ENCODE data around the gene PKNOX2.

DNA sequence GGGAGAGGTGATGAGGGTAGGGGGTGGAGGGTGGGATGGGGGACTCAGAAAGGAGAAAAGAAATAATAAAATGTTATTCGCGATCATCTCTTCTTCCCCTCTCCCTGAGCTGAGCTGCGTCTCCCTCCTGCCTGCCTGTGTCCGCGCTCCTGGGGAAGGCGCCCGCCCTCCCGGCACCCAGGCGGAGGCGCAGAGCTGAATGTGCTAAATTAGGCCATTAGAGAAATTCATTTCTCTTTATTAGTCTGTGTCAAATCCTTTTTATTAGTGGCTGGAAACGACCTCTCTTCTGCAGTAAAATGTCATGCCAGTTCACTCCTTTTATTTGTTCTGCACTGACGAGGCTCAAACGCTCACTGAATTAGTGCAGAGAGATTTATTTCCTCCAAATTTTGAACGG, 215.4 kb downstream of the PKNOX2 start:
- TF ChIP-seq, protein P1, sequence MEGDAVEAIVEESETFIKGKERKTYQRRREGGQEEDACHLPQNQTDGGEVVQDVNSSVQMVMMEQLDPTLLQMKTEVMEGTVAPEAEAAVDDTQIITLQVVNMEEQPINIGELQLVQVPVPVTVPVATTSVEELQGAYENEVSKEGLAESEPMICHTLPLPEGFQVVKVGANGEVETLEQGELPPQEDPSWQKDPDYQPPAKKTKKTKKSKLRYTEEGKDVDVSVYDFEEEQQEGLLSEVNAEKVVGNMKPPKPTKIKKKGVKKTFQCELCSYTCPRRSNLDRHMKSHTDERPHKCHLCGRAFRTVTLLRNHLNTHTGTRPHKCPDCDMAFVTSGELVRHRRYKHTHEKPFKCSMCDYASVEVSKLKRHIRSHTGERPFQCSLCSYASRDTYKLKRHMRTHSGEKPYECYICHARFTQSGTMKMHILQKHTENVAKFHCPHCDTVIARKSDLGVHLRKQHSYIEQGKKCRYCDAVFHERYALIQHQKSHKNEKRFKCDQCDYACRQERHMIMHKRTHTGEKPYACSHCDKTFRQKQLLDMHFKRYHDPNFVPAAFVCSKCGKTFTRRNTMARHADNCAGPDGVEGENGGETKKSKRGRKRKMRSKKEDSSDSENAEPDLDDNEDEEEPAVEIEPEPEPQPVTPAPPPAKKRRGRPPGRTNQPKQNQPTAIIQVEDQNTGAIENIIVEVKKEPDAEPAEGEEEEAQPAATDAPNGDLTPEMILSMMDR (IDR thresholded peaks at IDR 0.05; ENCODE audit: borderline replicate concordance, extremely low read depth, low read length, poor library complexity, severe bottlenecking): no peak
- TF ChIP-seq EZH2 (IDR thresholded peaks at IDR 0.05; ENCODE audit: borderline replicate concordance, low read depth, low read length, severe bottlenecking): no peak
